Measurements from ENCODE around the gene NRGN.

Gene NRGN

DNA sequence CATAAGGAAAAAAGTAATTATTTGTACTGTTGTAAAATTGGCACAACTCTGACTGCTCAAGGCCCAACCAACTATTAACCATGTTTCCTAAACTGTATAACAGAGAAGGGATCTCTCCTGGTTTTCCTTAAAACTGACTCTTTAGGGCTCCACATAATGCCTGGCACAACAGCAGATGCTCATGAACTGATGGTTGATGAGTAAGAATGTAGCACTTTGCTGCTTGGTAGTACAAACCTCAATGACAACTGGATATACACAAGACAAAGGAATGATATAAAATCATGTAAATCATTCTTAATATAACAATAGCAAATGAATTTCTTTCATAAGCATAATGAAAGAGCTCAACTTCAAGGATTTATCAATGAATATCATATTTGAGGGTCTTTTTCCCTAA lies 48.8 kb downstream of the NRGN start:
- Histone ChIP-seq H3K9me3 (ENCODE audit: control insufficient read depth, low read length) (no peaks in the 10 kb centered on the region), H2AK5ac (ENCODE audit: low read length, severe bottlenecking) (no peak overlapping the region), H3K79me1 (replicated peaks; ENCODE audit: low read length, poor library complexity, severe bottlenecking) (peaks cover 34% of the 10 kb centered on the region), H3K4ac (ENCODE audit: low read depth in 1 of 2, low read length in 2 of 2) (no peak overlapping the region), H2BK15ac (ENCODE audit: low read depth, poor library complexity, severe bottlenecking) (no peak overlapping the region), H2AFZ (ENCODE audit: low read depth, low read length) (no peak overlapping the region), H3K27me3 (ENCODE audit: control insufficient read depth in 1 of 2, insufficient read depth in 1 of 2, low read length in 2 of 2) (no peaks in the 10 kb centered on the region), H3K4me1 (ENCODE audit: control insufficient read depth, insufficient read depth, low read depth, low read length) (peaks cover 3% of the 10 kb centered on the region), H3K14ac (ENCODE audit: low read length in 2 of 2) (no peak overlapping the region), H3K27ac (ENCODE audit: low read length, poor library complexity, severe bottlenecking) (no peak overlapping the region), H3K23ac (ENCODE audit: low read length in 2 of 2) (no peak overlapping the region), H3K18ac (ENCODE audit: low read depth in 1 of 2, low read length in 2 of 2) (no peak overlapping the region), H4K91ac (ENCODE audit: low read length) (no peak overlapping the region), H2BK120ac (ENCODE audit: low read depth, low read length) (no peak overlapping the region), H3K9ac (ENCODE audit: low read length) (no peak overlapping the region), H2BK12ac (ENCODE audit: low read length in 2 of 2) (no peak overlapping the region), H3K4me3 (ENCODE audit: insufficient read depth in 1 of 2, low read depth in 1 of 2, low read length in 2 of 2) (no peak overlapping the region), H3K36me3 (ENCODE audit: control insufficient read depth in 1 of 2, insufficient read depth in 2 of 2, low read depth in 1 of 2, low read length in 2 of 2) (no peaks in the 10 kb centered on the region), H4K8ac (ENCODE audit: low read length) (no peak overlapping the region), H2BK5ac (ENCODE audit: low read depth, low read length, poor library complexity, severe bottlenecking) (no peak overlapping the region), H3K4me2 (ENCODE audit: low read length, poor library complexity, severe bottlenecking) (no peak overlapping the region)
- DNase-seq, result no peak

DNA sequence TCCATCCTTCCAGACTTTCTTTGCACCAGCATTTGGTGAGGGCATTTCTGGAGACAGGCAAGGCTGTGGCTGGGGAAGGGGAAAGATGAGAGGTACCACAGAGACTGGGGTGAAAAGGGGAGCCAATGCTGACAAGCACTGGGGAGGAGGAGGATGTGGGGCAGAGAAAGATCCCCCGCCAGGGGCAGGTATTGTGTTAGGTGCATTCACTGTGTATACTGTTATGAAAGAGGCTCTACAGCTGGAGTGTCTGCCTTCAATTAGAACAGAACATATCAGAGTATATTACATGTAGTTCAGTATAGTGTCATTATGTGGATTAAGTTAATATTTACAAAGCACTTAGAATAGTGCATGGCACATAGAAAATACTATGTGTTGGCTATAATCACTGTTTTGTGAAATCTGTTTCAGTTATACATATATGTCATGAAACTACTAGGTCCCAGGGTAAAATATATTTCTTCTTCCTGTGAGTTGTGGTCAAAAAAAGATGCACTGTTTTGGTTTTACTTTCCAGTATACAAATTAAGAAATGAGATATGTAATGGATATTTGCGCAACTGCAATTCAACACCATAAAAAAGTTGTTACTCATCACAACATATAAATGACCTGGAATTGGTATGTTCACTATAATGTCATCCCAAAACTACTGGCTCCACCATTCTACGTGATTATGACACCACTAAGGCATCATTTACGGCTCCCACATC lies 52.0 kb downstream of the NRGN start:
- peaks cover 34% of the 10 kb centered on the region for H3K79me1 ChIP-seq (replicated peaks; ENCODE audit: low read length, poor library complexity, severe bottlenecking)

DNA sequence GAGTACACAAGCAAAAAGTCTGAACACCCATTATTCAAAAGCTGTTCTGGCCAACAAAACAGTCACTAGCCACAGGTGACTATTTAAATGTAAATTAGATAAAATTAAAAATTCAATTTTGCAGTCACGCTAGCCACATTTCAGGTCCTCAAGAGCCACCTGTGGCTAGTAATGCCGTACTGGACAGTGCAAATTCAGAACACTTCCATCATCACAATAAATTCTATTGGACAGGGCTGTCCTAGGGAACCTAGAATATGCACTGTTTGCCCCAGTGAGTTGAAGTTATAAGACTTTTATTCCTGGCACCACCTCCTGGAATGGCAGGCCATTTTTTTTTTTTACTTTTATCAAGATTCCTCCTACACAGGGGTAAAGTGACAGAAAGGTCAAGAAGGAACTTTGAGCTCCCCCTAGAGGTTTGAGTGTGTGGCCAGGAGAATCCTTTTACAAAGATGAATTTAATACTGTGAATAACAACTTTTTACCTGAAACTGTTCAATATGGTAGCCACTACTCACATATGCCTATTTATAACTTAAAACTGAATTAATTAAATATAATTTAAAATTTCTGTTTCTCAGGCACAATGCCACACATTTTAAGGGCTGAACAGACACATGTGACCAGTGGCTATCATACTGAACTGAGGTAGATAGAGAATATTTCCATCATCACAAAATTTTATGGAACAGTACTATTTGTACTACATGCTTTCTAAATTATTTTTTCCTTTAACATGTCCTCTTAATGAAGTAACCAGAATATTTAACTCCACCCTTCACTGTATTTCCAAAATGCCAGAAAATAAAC lies 53.9 kb downstream of the NRGN start:
- 80% methylated on average over 1 of the region's 2 CpGs for WGBS
- Histone ChIP-seq H3K4ac (ENCODE audit: low read depth in 1 of 2, low read length in 2 of 2) (no peak overlapping the region), H3K14ac (ENCODE audit: low read length in 2 of 2) (no peak overlapping the region), H3K18ac (ENCODE audit: low read depth in 1 of 2, low read length in 2 of 2) (no peak overlapping the region), H3K4me3 (ENCODE audit: insufficient read depth in 1 of 2, low read depth in 1 of 2, low read length in 2 of 2) (no peak overlapping the region), H3K9ac (ENCODE audit: low read length) (no peak overlapping the region), H4K8ac (ENCODE audit: low read length) (no peak overlapping the region), H3K9me3 (ENCODE audit: control insufficient read depth, low read length) (no peaks in the 10 kb centered on the region), H3K23ac (ENCODE audit: low read length in 2 of 2) (no peak overlapping the region), H2AK5ac (ENCODE audit: low read length, severe bottlenecking) (no peak overlapping the region), H3K27me3 (ENCODE audit: control insufficient read depth in 1 of 2, insufficient read depth in 1 of 2, low read length in 2 of 2) (no peaks in the 10 kb centered on the region), H3K27ac (ENCODE audit: low read length, poor library complexity, severe bottlenecking) (no peak overlapping the region), H2BK12ac (ENCODE audit: low read length in 2 of 2) (no peak overlapping the region), H2AFZ (ENCODE audit: low read depth, low read length) (no peak overlapping the region), H3K4me1 (ENCODE audit: control insufficient read depth, insufficient read depth, low read depth, low read length) (peaks cover 1% of the 10 kb centered on the region), H2BK120ac (ENCODE audit: low read depth, low read length) (no peak overlapping the region), H3K79me1 (replicated peaks; ENCODE audit: low read length, poor library complexity, severe bottlenecking) (peaks cover 27% of the 10 kb centered on the region), H2BK15ac (ENCODE audit: low read depth, poor library complexity, severe bottlenecking) (no peak overlapping the region), H2BK5ac (ENCODE audit: low read depth, low read length, poor library complexity, severe bottlenecking) (no peak overlapping the region), H3K4me2 (ENCODE audit: low read length, poor library complexity, severe bottlenecking) (no peak overlapping the region), H4K91ac (ENCODE audit: low read length) (no peak overlapping the region), H3K36me3 (ENCODE audit: control insufficient read depth in 1 of 2, insufficient read depth in 2 of 2, low read depth in 1 of 2, low read length in 2 of 2) (no peaks in the 10 kb centered on the region)
- DNase-seq, result peak; percentile 63

More for the DNA sequence above, 52.0 kb downstream of the NRGN start:
- Histone ChIP-seq H2BK5ac (ENCODE audit: low read depth, low read length, poor library complexity, severe bottlenecking) (no peak overlapping the region), H3K27me3 (ENCODE audit: control insufficient read depth in 1 of 2, insufficient read depth in 1 of 2, low read length in 2 of 2) (no peaks in the 10 kb centered on the region), H3K27ac (ENCODE audit: low read length, poor library complexity, severe bottlenecking) (no peak overlapping the region), H3K4me3 (ENCODE audit: insufficient read depth in 1 of 2, low read depth in 1 of 2, low read length in 2 of 2) (no peak overlapping the region), H3K23ac (ENCODE audit: low read length in 2 of 2) (no peak overlapping the region), H3K4ac (ENCODE audit: low read depth in 1 of 2, low read length in 2 of 2) (no peak overlapping the region), H3K18ac (ENCODE audit: low read depth in 1 of 2, low read length in 2 of 2) (no peak overlapping the region), H2AFZ (ENCODE audit: low read depth, low read length) (no peak overlapping the region), H2BK120ac (ENCODE audit: low read depth, low read length) (no peak overlapping the region), H3K9ac (ENCODE audit: low read length) (no peak overlapping the region), H3K36me3 (ENCODE audit: control insufficient read depth in 1 of 2, insufficient read depth in 2 of 2, low read depth in 1 of 2, low read length in 2 of 2) (no peaks in the 10 kb centered on the region), H2BK15ac (ENCODE audit: low read depth, poor library complexity, severe bottlenecking) (no peak overlapping the region), H2BK12ac (ENCODE audit: low read length in 2 of 2) (no peak overlapping the region), H3K14ac (ENCODE audit: low read length in 2 of 2) (no peak overlapping the region), H2AK5ac (ENCODE audit: low read length, severe bottlenecking) (no peak overlapping the region), H4K8ac (ENCODE audit: low read length) (no peak overlapping the region), H4K91ac (ENCODE audit: low read length) (no peak overlapping the region), H3K4me2 (ENCODE audit: low read length, poor library complexity, severe bottlenecking) (no peak overlapping the region), H3K9me3 (ENCODE audit: control insufficient read depth, low read length) (no peaks in the 10 kb centered on the region), H3K4me1 (ENCODE audit: control insufficient read depth, insufficient read depth, low read depth, low read length) (no peaks in the 10 kb centered on the region)
- DNase-seq, result peak; percentile 18
- WGBS, result 88% methylated on average over 3 of the region's 4 CpGs

DNA sequence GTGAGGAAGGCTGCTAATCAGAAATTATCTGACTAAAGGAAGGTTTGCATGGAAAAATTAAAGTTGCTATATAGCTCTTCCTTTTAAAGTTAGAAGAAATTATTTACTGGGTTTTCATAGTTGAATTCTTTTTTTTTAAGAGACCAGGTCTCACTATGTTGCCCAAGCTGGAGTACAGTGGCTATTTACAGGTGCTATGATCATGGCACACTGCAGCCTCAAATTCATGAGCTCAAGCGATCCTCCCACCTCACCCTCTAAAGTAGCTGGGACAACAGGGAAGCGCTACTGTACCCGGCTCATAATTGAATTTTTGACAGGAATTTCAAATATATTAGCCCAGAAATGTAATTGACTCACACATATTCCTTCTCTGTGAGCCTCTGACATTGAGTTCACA lies 56.6 kb downstream of the NRGN start:
- Histone ChIP-seq H2BK15ac (ENCODE audit: low read depth, poor library complexity, severe bottlenecking) (no peak overlapping the region), H3K27ac (ENCODE audit: low read length, poor library complexity, severe bottlenecking) (no peak overlapping the region), H2BK120ac (ENCODE audit: low read depth, low read length) (no peak overlapping the region), H2AFZ (ENCODE audit: low read depth, low read length) (no peak overlapping the region), H3K79me1 (replicated peaks; ENCODE audit: low read length, poor library complexity, severe bottlenecking) (peaks cover 23% of the 10 kb centered on the region), H2BK12ac (ENCODE audit: low read length in 2 of 2) (no peak overlapping the region), H3K27me3 (ENCODE audit: control insufficient read depth in 1 of 2, insufficient read depth in 1 of 2, low read length in 2 of 2) (no peaks in the 10 kb centered on the region), H3K9ac (ENCODE audit: low read length) (no peak overlapping the region), H3K4me1 (ENCODE audit: control insufficient read depth, insufficient read depth, low read depth, low read length) (peaks cover 1% of the 10 kb centered on the region), H3K4ac (ENCODE audit: low read depth in 1 of 2, low read length in 2 of 2) (no peak overlapping the region), H4K8ac (ENCODE audit: low read length) (no peak overlapping the region), H3K4me2 (ENCODE audit: low read length, poor library complexity, severe bottlenecking) (no peak overlapping the region), H3K36me3 (ENCODE audit: control insufficient read depth in 1 of 2, insufficient read depth in 2 of 2, low read depth in 1 of 2, low read length in 2 of 2) (no peaks in the 10 kb centered on the region), H2BK5ac (ENCODE audit: low read depth, low read length, poor library complexity, severe bottlenecking) (no peak overlapping the region), H3K18ac (ENCODE audit: low read depth in 1 of 2, low read length in 2 of 2) (no peak overlapping the region), H3K4me3 (ENCODE audit: insufficient read depth in 1 of 2, low read depth in 1 of 2, low read length in 2 of 2) (no peak overlapping the region), H4K91ac (ENCODE audit: low read length) (no peak overlapping the region), H3K9me3 (ENCODE audit: control insufficient read depth, low read length) (no peaks in the 10 kb centered on the region), H3K23ac (ENCODE audit: low read length in 2 of 2) (no peak overlapping the region), H3K14ac (ENCODE audit: low read length in 2 of 2) (no peak overlapping the region), H2AK5ac (ENCODE audit: low read length, severe bottlenecking) (no peak overlapping the region)
- DNase-seq, result no peak
- WGBS, result 96% methylated on average over 3 of the region's 3 CpGs
